Measurements from ENCODE around the gene SCAF8. TPM values are rescaled to one million over a fixed set of nuclear protein-coding genes. Genes with fewer than 3 reads are reported as not detected.

SCAF8 gene, protein sequence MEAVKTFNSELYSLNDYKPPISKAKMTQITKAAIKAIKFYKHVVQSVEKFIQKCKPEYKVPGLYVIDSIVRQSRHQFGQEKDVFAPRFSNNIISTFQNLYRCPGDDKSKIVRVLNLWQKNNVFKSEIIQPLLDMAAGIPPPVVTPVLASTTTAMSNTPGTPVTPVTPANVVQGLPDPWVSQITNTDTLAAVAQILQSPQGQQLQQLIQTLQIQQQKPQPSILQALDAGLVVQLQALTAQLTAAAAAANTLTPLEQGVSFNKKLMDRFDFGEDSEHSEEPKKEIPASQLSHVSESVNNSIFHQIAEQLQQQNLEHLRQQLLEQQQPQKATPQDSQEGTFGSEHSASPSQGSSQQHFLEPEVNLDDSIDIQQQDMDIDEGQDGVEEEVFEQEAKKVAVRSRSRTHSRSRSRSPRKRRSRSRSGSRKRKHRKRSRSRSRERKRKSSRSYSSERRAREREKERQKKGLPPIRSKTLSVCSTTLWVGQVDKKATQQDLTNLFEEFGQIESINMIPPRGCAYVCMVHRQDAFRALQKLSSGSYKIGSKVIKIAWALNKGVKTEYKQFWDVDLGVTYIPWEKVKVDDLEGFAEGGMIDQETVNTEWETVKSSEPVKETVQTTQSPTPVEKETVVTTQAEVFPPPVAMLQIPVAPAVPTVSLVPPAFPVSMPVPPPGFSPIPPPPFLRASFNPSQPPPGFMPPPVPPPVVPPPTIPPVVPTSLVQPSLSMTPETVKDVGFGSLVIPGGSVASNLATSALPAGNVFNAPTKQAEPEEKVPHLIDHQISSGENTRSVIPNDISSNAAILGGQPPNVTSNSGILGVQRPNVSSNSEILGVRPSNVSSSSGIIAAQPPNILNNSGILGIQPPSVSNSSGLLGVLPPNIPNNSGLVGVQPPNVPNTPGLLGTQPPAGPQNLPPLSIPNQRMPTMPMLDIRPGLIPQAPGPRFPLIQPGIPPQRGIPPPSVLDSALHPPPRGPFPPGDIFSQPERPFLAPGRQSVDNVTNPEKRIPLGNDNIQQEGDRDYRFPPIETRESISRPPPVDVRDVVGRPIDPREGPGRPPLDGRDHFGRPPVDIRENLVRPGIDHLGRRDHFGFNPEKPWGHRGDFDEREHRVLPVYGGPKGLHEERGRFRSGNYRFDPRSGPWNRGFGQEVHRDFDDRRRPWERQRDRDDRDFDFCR (N-terminal part only)
- 21.7 and 23.1 TPM in 2 replicates for total RNA-seq

DNA sequence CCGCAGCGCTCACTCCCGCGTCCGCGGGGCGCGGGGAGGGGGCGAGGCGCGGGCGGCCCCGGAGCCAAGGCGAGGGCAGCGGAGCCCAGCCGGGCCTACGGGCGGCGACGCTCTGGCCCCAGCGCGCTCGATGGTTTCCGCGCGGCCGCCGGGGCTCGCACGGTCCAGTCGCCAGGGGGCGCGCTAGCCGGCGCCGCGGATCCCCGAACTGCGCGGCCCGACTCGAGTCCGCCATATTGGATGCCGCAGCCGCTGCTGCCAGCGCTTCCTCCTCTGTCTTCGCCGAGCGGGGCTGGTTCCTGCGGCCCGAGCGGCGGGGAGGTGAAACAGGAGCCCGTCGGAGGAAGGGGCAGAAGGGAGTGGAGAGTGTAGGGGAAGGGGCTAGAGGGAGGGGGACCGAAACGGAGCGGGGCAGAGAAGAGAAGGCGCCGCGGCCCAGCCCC lies at the start of gene SCAF8:
SCAF8 (plus strand) TSS at position 234 of the 443 bp plus-strand sequence. CDS start 485 bp downstream, outside the sequence.

Other genes with a start within 250 kb of the SCAF8 start
- gene CNKSR3, start 222.7 kb upstream of the SCAF8 start, total RNA-seq, result 5.7 and 6.0 TPM in 2 replicates